Lower lobe of right lung (tissue), 2 donors: ENCODE results near the gene VAMP8. TPM values are rescaled to one million over a fixed set of nuclear protein-coding genes. Genes with fewer than 3 reads are reported as not detected.

ENCODE experiments used
- ATAC-seq, 2 donors: fragments of 200-7000 bp; cut with Tn5 transposase; one replicate each; pipeline ENCODE4 v1.9.1; 2020 to 2022; ENCODE audit warnings: mild to moderate bottlenecking in 2 of 2, moderate library complexity in 2 of 2
- DNase-seq: peaks from one replicate; pipeline ENCODE4 v3.0.0-alpha.2; 2020
- H3K27ac ChIP-seq: fragments of 200-600 bp; one replicate; pipeline ENCODE4 v1.8.0; 2022
- H3K27me3 ChIP-seq: fragments of 200-600 bp; one replicate; pipeline ENCODE4 v1.8.0; 2022; ENCODE audit warnings: low read depth
- H3K36me3 ChIP-seq: fragments of 200-600 bp; one replicate; pipeline ENCODE4 v1.8.0; 2022; ENCODE audit warnings: mild to moderate bottlenecking
- H3K4me1 ChIP-seq: fragments of 200-600 bp; one replicate; pipeline ENCODE4 v1.8.0; 2022
- H3K4me3 ChIP-seq: fragments of 200-600 bp; one replicate; pipeline ENCODE4 v1.8.0; 2022; ENCODE audit warnings: mild to moderate bottlenecking
- H3K9me3 ChIP-seq: fragments of 200-600 bp; one replicate; pipeline ENCODE4 v1.8.0; 2022
- intact Hi-C: fragments of 100-400 bp; cut with DNase I; formaldehyde crosslinking; loops from one replicate; pipeline ENCODE4 v1.11.0; 2022
- total RNA-seq: library from RNA; stranded (reverse); fragmentation: NEBNext Ultra II Directional; extraction: Animal tissue kit (Norgen Biotek cat#: 25700); gene quantifications from one replicate; pipeline ENCODE4 v1.2.1, GENCODE V29; 2021
- TF ChIP-seq, protein P1 (sequence below): fragments of 200-600 bp; IDR thresholded peaks from one replicate; pipeline ENCODE4 v1.8.0; 2022; ENCODE audit warnings: antibody characterized with exemption, mild to moderate bottlenecking
- donor health status: DM: no; HTN: yes; CAD: no; lungs with severe emphysema.

VAMP8 gene
- total RNA-seq, 1 donor from 2014 or later, result 272 TPM

DNA sequence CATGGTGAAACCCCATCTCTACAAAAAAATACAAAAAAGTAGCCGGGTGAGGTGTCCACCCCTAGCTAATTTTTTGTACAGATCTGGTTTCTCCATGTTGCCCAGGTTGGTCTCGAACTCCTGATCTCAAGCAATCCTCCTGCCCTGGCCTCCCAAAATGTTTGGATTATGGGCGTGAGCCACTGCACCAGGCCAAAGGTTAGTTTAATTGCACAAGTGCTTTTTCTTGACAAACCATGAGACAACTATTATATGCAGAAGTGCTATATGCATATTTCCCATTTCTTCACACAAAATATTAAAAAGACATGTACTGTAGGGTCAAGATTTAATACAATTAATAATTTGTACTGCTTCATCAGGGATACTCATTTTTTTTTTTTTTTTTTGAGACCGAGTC, 11.1 kb upstream of the VAMP8 start:
- H3K4me3 ChIP-seq, result no peak overlapping the region
- no peaks in the 10 kb centered on the region for H3K27me3 ChIP-seq
- H3K36me3 ChIP-seq, result no peaks in the 10 kb centered on the region
- TF ChIP-seq, protein P1, sequence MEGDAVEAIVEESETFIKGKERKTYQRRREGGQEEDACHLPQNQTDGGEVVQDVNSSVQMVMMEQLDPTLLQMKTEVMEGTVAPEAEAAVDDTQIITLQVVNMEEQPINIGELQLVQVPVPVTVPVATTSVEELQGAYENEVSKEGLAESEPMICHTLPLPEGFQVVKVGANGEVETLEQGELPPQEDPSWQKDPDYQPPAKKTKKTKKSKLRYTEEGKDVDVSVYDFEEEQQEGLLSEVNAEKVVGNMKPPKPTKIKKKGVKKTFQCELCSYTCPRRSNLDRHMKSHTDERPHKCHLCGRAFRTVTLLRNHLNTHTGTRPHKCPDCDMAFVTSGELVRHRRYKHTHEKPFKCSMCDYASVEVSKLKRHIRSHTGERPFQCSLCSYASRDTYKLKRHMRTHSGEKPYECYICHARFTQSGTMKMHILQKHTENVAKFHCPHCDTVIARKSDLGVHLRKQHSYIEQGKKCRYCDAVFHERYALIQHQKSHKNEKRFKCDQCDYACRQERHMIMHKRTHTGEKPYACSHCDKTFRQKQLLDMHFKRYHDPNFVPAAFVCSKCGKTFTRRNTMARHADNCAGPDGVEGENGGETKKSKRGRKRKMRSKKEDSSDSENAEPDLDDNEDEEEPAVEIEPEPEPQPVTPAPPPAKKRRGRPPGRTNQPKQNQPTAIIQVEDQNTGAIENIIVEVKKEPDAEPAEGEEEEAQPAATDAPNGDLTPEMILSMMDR, result no peak
- no peaks in the 10 kb centered on the region for H3K9me3 ChIP-seq
- no peak for ATAC-seq
- peaks cover 10% of the 10 kb centered on the region for H3K4me1 ChIP-seq
- no peak overlapping the region for H3K27ac ChIP-seq
- intact Hi-C loops, result no loop called here
- DNase-seq, result no peak

DNA sequence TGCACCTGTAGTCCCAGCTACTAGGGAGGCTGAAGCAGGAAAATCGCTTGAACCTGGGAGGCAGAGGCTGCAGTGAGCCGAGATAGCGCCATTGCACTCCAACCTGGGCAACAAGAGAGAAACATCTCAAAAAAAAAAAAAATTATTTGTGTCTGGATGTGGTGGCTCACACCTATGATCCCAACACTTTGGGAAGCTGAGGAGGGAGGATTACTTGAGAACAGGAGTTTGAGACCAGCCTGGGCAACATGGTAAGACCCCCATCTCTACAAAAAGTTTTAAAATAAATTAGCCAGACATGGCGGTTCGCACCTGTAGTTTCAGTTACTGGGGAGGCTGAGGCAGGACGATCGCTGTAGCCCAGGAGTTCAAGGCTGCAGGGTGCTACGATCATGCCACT, 1.6 kb upstream of the VAMP8 start:
- H3K27ac ChIP-seq, result peak overlapping the region; percentile 28
- TF ChIP-seq, protein P1, result no peak
- H3K9me3 ChIP-seq, result no peaks in the 10 kb centered on the region
- DNase-seq, result no peak
- H3K27me3 ChIP-seq, result no peaks in the 10 kb centered on the region
- H3K4me3 ChIP-seq, result no peak overlapping the region
- ATAC-seq, result no peak
- H3K4me1 ChIP-seq, result peaks cover 44% of the 10 kb centered on the region
- intact Hi-C loops, result no loop called here
- no peaks in the 10 kb centered on the region for H3K36me3 ChIP-seq

DNA sequence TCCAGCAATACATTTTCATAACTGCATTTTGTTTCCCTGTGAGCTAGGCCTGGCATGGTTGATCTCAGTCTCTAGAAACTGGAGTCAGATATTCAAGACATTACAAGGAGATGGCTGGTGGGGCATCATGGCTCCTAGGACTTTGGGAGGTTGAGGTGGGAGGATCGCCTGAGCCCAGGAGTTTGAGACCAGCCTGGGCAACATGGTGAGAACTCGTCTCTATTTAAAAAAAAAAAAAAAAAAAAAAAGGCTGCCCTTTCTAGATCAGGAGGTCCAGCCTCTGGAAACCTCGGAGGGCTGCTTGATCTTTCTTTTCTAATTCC, 362 bp upstream of the VAMP8 start:
- no peak for ATAC-seq
- H3K4me3 ChIP-seq, result peak overlapping the region; percentile 64
- no peaks in the 10 kb centered on the region for H3K27me3 ChIP-seq
- DNase-seq, result no peak
- intact Hi-C loops, result no loop called here
- H3K36me3 ChIP-seq, result peaks cover 11% of the 10 kb centered on the region
- peaks cover 44% of the 10 kb centered on the region for H3K4me1 ChIP-seq
- H3K9me3 ChIP-seq, result no peaks in the 10 kb centered on the region
- peak overlapping the region; percentile 92 for H3K27ac ChIP-seq
- TF ChIP-seq, protein P1, result no peak

DNA sequence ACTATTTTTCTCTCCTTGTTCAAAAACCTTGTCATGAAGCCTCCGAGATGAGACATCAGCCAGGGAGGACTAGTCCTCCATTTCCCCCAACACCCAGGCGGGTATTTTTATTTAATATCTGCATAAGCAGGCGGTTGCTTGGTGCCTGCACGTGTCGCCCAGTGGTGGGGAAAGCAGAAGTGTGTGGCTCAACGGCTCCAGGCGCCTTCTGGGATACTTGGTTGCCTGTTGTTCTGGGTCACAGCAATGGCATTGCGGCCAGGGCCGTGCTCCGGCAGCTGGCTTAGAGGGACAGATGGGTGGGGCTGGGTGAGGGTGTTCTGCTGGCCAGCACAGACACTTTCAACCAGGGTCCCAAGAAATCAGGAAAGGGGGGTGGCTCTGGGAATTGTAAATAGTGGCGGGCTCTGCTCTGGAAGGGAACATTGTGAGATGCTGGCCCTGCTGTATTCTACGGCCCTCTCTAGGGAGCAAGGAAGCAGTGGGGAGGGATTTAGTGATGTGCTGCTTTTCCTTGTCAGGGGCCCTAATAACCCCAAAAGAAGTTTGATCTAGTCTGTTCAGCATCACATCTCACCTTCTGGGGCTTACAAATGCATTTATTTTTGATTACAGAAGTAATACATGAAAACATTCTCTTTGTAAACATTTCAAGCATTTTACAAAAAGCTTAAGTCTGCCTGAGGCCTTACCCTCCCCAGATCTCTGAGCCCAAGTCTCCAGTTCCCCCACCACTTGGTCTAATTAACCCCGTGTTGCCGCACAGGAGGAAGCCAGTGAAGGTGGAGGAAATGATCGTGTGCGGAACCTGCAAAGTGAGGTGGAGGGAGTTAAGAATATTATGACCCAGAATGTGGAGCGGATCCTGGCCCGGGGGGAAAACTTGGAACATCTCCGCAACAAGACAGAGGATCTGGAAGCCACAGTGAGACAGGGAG, 1.1 kb downstream of the VAMP8 start:
- peak overlapping the region; percentile 92 for H3K27ac ChIP-seq
- intact Hi-C loops, result no loop called here
- DNase-seq, result peak; percentile 86

DNA sequence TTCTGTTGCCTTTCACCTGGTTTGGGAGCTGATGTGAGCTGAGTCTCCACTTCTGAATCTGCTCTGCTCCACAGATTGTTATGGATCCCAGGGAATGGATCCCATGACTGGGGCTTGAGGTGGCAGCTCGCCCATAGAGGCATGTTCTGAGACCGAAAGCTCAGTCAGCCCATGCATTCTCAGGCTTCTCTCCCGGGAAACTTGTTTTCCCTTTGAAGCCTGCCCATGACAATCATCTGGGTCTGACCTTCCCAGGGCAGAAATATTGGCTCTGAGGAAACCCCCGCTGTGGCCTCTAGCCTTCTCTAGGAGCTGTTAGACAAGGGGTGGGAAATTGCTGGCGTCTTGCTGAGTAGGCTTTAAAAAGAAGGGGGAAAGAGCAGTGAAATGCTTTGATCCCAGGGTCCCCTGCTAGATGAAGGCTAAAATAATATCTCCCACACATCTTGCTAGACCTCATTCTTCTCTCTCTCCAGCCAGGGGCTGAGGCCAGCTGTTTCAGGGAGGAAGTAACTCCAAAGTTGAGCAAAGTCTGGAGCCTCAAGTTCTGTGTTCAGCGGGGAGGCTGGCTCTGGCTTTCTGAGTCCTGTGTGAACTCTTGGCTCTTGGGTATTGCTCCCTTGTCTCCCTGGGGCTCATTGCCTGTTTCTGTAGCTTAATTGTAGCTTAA, 2.0 kb downstream of the VAMP8 start:
- peaks cover 24% of the 10 kb centered on the region for H3K36me3 ChIP-seq
- peak overlapping the region; percentile 64 for H3K4me3 ChIP-seq
- DNase-seq, result peak; percentile 65
- H3K4me1 ChIP-seq, result peaks cover 64% of the 10 kb centered on the region
- peak in 1 of 2 donors; percentile 20 for ATAC-seq
- TF ChIP-seq, protein P1, result no peak
- intact Hi-C loops, result no loop called here
- H3K27ac ChIP-seq, result peak overlapping the region; percentile 92
- no peaks in the 10 kb centered on the region for H3K9me3 ChIP-seq
- no peaks in the 10 kb centered on the region for H3K27me3 ChIP-seq

More for the DNA sequence above, 1.1 kb downstream of the VAMP8 start:
- no peaks in the 10 kb centered on the region for H3K27me3 ChIP-seq
- peaks cover 24% of the 10 kb centered on the region for H3K36me3 ChIP-seq
- peaks cover 57% of the 10 kb centered on the region for H3K4me1 ChIP-seq
- TF ChIP-seq, protein P1, result no peak
- no peaks in the 10 kb centered on the region for H3K9me3 ChIP-seq
- ATAC-seq, result peak; percentile 82 to 85
- peak overlapping the region; percentile 64 for H3K4me3 ChIP-seq
